ENCODE data around the gene PRSS2.

- TF ChIP-seq CTCF (IDR thresholded peaks at IDR 0.05; ENCODE audit: poor library complexity) (no peak), EZH2 (IDR thresholded peaks at IDR 0.05; ENCODE audit: borderline replicate concordance) (no peak), EZH2phosphoT487 (IDR thresholded peaks at IDR 0.05; ENCODE audit: low read depth, severe bottlenecking, unreplicated experiment) (no peak)
These were observed 35.2 kb downstream of the PRSS2 start for GRCh38 chr7:142806022-142806356.

Data from hepatocyte (in vitro differentiated cells).